Skeletal muscle satellite cell (primary cell): ENCODE measurements around the gene IFT172.

Source experiments
- H3K27me3 ChIP-seq: 2 replicates; pipeline ENCODE4 v1.7.0; 2013; ENCODE audit warnings: low read length; ENCODE audit not compliant: control insufficient read depth, insufficient read depth
- H3K36me3 ChIP-seq: 2 replicates; pipeline ENCODE4 v1.7.0; 2013; ENCODE audit warnings: mild to moderate bottlenecking, control low read depth, low read length; ENCODE audit not compliant: insufficient read depth
- H3K4me1 ChIP-seq: 2 replicates; pipeline ENCODE4 v1.7.0; 2013; ENCODE audit warnings: low read length; ENCODE audit not compliant: control insufficient read depth, insufficient read depth
- H3K4me2 ChIP-seq: 2 replicates; pipeline ENCODE4 v1.7.0; 2013; ENCODE audit warnings: mild to moderate bottlenecking, low read length
- H3K4me3 ChIP-seq: 2 replicates; pipeline ENCODE4 v1.7.0; 2013; ENCODE audit warnings: low read length
- H3K9ac ChIP-seq: 2 replicates; pipeline ENCODE4 v1.7.0; 2013; ENCODE audit warnings: mild to moderate bottlenecking, low read depth, low read length, moderate library complexity
- H3K9me3 ChIP-seq: replicated peaks from 2 replicates; pipeline ENCODE4 v1.7.0; 2013; ENCODE audit warnings: mild to moderate bottlenecking, control low read depth, low read length

The IFT172 gene

DNA sequence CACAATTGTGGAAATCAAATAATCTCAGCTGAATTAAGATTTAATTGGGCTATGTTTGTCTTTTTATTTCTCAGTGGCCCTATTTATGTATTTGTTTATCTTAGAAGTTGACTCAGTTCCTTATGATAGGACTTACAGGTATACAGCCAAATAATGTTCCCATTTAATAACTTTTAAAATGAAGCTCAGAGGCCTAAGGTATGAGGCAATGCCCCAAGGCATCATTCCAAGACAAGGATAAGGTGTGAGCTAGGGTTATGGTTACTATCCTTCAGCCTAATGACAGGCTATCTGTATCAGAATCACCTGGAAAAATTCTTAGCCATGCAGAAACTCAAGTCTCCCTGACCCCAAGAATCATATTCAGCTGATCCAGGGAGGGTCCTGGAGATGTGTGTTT is 68.5 kb downstream of the IFT172 start:
- H3K4me3 ChIP-seq = no peak overlapping the region
- no peaks in the 10 kb centered on the region for H3K27me3 ChIP-seq
- no peaks in the 10 kb centered on the region for H3K4me1 ChIP-seq
- no peaks in the 10 kb centered on the region for H3K9me3 ChIP-seq
- no peaks in the 10 kb centered on the region for H3K36me3 ChIP-seq
- H3K4me2 ChIP-seq = no peak overlapping the region
- no peak overlapping the region for H3K9ac ChIP-seq

DNA sequence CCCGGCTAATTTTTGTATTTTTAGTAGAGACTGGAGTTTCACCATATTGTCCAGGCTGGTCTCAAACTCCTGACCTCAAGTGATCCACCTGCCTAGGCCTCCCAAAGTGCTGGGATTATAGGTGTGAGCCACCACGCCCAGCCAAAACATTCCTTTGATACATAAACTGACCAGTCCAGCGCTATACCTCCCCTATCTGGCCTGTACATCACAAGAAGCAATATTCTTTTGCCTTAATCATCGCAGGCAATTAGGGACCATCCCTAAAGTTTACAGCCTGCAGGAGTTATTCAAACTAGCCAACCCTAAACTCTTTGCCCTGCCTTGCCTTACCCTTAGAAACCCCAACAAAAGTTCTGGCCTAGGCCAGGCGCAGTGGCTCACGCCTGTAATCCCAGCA is 73.4 kb downstream of the IFT172 start:
- no peaks in the 10 kb centered on the region for H3K36me3 ChIP-seq
- no peaks in the 10 kb centered on the region for H3K9me3 ChIP-seq

DNA sequence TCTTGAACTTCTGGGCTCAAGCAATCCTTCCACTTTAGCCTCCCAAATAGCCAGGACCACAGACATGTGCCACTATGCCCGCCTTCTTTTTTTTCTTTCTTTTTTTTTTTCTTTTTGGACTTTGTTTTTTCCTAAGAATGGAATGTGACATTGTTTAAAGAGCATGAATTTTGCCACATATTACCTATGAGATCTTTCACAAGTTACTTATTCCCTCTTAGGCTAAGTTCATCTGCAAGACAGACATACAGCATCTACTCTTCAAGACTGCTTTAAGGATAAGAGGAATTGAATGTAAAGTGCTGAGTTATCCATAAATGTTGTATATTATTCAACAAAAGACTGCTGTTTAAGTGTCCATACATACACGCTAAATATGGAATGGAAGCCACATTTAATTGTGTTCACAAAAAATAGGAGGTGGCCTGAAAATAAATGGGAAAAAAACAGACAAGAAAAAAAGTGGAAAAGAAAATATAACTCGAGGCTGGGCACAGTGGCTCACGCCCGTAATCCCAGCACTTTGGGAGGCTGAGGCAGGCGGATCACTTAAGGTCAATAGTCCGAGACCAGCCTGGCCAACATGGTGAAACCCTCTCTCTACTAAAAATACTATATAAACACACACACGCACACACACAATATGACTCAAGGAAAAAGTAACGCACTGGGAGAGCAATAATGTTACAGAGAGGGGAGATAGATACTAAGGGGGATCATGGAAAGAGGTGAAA is 77.0 kb downstream of the IFT172 start:
- no peak overlapping the region for H3K9ac ChIP-seq
- no peaks in the 10 kb centered on the region for H3K9me3 ChIP-seq
- no peak overlapping the region for H3K4me2 ChIP-seq
- H3K27me3 ChIP-seq = no peaks in the 10 kb centered on the region
- H3K4me1 ChIP-seq = peaks cover 16% of the 10 kb centered on the region
- H3K36me3 ChIP-seq = peaks cover under 1% of the 10 kb centered on the region
- H3K4me3 ChIP-seq = no peak overlapping the region

More for the DNA sequence above, 73.4 kb downstream of the IFT172 start:
- no peak overlapping the region for H3K4me3 ChIP-seq
- H3K4me1 ChIP-seq = no peaks in the 10 kb centered on the region
- no peak overlapping the region for H3K9ac ChIP-seq
- no peaks in the 10 kb centered on the region for H3K27me3 ChIP-seq
- no peak overlapping the region for H3K4me2 ChIP-seq

DNA sequence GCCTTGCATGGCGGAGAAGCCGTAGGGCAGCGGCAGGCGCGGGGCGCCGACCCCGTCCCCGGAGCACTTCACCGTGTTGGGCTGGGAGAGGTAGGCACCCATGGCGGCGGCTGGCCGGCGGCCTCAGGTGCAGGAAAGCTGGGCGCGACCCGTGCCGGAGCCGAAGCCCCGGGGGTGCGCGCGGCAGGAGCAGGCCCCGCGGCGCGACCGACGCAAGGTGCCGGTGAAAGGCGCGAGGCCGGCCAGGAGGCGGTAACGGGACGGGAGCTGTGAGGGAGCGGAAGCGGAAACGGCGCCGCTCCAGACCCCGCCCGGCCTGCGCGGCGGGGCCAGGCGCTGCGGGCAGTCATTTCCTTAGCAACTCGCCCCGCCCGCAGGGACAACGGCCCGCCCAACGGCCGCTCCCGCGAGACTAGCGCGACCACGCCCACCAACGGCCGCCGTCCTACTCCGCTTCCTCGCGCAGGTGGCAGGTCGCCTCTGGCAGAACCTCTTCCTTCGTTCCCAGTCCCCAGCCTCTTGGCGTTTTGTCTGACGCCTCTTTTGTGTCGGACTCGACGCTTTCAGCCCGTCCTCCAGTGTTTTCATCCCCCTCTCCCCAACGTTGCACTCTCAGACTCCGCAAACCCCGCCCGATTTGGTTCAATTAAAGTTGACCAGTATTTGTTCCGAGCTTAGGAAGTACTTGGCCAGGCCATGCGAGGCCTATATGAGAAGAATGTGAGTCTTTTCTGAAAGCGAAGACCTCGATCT is 80.0 kb downstream of the IFT172 start, which contains the start of gene PPM1G:
Gene PPM1G (minus strand): TSS at position 271 of the 753 bp plus-strand sequence. CDS start 169 bp downstream, at position 102.
- Histone ChIP-seq H3K36me3 (peaks cover 9% of the 10 kb centered on the region), H3K9ac (peak within 1 kb of the TSS; percentile 92), H3K4me3 (peak within 1 kb of the TSS; percentile 86), H3K9me3 (no peaks in the 10 kb centered on the region), H3K27me3 (no peaks in the 10 kb centered on the region), H3K4me2 (peak within 1 kb of the TSS; percentile 93), H3K4me1 (peaks cover 21% of the 10 kb centered on the region)

DNA sequence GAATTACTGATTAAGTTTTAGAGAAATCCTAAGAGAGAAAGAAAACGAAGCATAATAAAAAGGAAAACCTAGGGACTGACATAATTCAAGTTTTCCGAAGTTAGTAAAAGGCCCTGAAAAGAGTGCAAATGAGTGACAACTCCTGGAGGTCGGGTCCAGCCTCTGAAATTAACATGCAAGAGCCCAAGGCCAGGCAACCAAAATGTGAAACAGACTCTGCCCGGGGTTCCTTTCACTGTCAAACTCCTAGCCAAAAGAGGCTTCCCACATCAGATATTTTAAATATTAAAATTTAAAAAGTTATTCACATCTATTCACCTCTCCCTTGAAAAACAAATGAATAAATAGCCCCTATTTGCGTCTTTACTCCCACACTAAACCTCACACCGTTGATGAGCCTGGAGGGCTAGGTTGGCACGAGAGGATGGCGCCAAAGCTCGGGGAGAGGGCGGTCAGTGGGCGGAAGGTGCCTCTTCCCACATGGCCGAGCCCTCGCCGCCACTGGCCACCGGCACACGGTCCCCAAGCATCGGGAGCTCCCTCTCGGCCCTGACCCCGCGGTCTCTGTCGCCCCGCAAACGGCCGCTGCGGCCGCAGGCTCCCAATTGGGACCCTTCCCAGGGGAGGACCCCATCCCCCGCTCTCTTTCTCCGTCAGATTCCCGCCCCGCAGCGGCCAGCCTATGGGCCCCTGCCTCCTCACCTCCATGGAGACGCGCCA is 80.8 kb downstream of the IFT172 start:
- Histone ChIP-seq H3K4me3 (peak overlapping the region; percentile 86), H3K4me2 (peak overlapping the region; percentile 93), H3K27me3 (no peaks in the 10 kb centered on the region), H3K4me1 (peaks cover 21% of the 10 kb centered on the region), H3K36me3 (peaks cover 12% of the 10 kb centered on the region), H3K9ac (peak overlapping the region; percentile 92), H3K9me3 (no peaks in the 10 kb centered on the region)

DNA sequence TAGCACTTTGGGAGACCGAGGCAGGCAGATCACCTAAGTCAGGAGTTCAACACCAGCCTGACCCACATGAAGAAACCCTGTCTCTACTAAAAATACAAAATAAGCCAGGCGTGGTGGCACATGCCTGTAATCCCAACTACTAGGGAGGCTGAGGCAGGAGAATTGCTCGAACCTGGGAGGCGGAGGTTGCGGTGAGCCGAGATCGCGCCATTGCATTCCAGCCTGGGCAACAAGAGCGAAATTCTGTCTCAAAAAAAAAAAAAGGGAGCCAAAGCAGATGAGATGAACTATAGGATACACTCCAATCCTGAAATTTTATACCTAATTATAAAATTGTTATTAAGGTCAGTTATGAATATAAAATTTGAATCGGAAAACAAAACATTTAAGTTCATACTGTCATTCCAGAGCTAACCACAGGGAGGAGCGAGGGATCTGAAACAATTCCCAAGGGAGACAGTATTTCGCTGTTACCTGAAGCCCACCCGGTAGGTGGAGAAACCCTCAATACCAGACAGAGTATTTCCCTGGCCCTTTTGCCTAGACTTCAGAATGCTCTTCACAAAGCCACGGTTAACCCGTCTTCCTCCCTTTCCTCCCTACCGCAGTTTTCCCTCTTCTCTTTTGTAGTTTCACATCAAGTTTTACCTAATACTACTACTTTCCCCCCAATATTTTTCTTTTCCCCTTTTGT is 81.6 kb downstream of the IFT172 start:
- peaks cover 13% of the 10 kb centered on the region for H3K36me3 ChIP-seq
- H3K4me1 ChIP-seq = peaks cover 21% of the 10 kb centered on the region
- peak overlapping the region; percentile 86 for H3K4me3 ChIP-seq
- H3K9ac ChIP-seq = peak overlapping the region; percentile 92
- H3K9me3 ChIP-seq = no peaks in the 10 kb centered on the region
- H3K27me3 ChIP-seq = no peaks in the 10 kb centered on the region
- peak overlapping the region; percentile 93 for H3K4me2 ChIP-seq

DNA sequence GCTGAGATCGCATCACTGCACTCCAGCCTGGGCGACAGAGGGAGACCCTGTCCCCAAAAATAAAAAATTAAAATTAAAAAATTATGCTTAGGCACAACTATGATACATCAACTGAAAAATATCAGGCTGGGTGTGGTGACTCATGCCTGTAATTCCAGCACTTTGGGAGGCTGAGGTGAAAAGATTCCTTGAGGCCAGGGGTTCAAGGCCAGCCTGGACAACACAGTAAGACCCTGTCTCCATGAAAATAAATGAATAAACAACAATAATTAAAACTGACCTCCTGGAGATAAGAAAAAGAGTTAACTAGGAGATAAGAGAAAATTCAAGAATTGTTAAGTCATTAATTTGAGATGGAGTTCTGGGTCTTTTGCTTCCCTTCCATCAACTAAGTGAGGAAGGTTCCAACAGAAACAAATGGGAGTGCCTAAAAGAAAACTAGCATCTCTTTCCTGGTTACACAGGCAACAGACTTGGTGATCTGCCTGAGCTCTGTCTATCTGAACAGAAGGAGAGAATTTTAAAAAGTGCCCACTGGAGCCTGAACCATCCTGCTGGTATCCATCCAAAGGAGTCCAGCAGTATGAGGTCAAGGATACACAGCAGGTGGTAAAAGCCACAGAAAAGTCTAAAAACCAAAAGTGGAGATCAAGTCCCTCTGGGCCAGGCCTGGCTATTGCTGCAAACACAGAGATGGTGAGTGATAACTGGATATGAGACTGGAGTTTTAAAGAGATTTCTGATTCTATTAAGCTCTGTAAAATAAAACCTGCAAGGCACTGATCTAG is 89.0 kb downstream of the IFT172 start:
- no peaks in the 10 kb centered on the region for H3K4me1 ChIP-seq
- no peaks in the 10 kb centered on the region for H3K9me3 ChIP-seq
- H3K9ac ChIP-seq = no peak overlapping the region
- no peak overlapping the region for H3K4me2 ChIP-seq
- no peaks in the 10 kb centered on the region for H3K27me3 ChIP-seq
- peaks cover 4% of the 10 kb centered on the region for H3K36me3 ChIP-seq
- H3K4me3 ChIP-seq = no peak overlapping the region

DNA sequence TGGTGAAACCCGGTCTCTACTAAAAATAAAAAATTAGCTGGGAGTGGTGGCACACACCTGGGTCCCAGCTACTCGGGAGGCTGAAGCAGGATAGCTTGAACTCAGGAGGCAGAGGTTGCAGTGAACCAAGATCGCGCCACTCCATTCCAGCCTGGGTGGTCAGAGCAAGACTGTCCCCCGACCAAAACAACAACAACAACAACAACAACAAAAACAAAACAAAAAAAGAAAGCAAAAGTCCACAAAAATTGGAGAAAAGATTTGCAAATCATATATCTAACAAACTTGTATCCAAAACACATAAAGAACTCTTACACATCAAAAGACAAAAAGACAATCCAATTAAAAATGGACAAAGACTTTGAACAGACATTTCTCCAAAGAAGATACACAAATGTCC is 90.6 kb downstream of the IFT172 start:
- peaks cover 3% of the 10 kb centered on the region for H3K36me3 ChIP-seq
- no peaks in the 10 kb centered on the region for H3K27me3 ChIP-seq
- H3K9ac ChIP-seq = no peak overlapping the region
- H3K9me3 ChIP-seq = no peaks in the 10 kb centered on the region
- H3K4me3 ChIP-seq = no peak overlapping the region
- no peaks in the 10 kb centered on the region for H3K4me1 ChIP-seq
- H3K4me2 ChIP-seq = no peak overlapping the region
